ENCODE data around the gene DENND1A. TPM values are rescaled to one million over a fixed set of nuclear protein-coding genes. Genes with fewer than 3 reads are reported as not detected.
A peak's percentile ranks its signal among the peaks of the same experiment; 100 is the strongest.

The DENND1A gene
- total RNA-seq, 1 experiment from 2014 or later, result 29.7 TPM

DNA sequence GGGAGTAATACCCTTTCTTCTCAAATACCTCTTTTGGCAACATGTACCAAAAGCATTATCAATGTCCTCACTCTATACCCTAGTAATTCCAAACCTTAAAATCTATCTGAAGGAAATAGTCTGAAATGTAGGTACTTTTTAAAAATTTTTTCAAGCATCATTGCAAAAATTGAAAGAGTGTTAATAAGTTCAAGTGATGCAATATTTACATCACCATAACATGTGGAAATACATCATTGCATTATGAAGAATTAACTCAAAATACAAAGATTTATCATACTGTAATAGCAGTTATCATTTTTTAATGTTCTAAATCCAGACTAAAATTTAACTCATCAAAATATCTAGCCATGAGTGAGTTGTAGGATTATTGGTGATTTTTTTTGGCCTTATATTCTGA, 123.1 kb downstream of the DENND1A start:
- no TSS peak for BruUV-seq (replicated peaks)
- Histone ChIP-seq H3F3A (ENCODE audit: low read length, unreplicated experiment) (no peaks in the 10 kb centered on the region), H3K9me2 (replicated peaks; ENCODE audit: low read length) (no peaks in the 10 kb centered on the region), H3K79me2 (ENCODE audit: low read length) (no peaks in the 10 kb centered on the region), H3K4me1 (ENCODE audit: insufficient read depth, low read length) (no peaks in the 10 kb centered on the region), H3K4me2 (ENCODE audit: low read length) (no peak overlapping the region), H3K27me3 (ENCODE audit: low read length) (no peaks in the 10 kb centered on the region), H4K20me1 (ENCODE audit: low read length) (no peaks in the 10 kb centered on the region), H3K4me3 (ENCODE audit: low read length) (no peak overlapping the region), H3K36me3 (ENCODE audit: low read depth, low read length) (no peaks in the 10 kb centered on the region), H3K9ac (ENCODE audit: low read length) (no peak overlapping the region), H3K9me3 (ENCODE audit: low read length) (no peaks in the 10 kb centered on the region), H3K27ac (ENCODE audit: low read length) (no peak overlapping the region), H2AFZ (ENCODE audit: low read length) (no peak overlapping the region)
- no peak for ATAC-seq
- POLR2A ChIA-PET (ENCODE audit: unreplicated experiment), result no interaction called here
- TF ChIP-seq, protein P1, sequence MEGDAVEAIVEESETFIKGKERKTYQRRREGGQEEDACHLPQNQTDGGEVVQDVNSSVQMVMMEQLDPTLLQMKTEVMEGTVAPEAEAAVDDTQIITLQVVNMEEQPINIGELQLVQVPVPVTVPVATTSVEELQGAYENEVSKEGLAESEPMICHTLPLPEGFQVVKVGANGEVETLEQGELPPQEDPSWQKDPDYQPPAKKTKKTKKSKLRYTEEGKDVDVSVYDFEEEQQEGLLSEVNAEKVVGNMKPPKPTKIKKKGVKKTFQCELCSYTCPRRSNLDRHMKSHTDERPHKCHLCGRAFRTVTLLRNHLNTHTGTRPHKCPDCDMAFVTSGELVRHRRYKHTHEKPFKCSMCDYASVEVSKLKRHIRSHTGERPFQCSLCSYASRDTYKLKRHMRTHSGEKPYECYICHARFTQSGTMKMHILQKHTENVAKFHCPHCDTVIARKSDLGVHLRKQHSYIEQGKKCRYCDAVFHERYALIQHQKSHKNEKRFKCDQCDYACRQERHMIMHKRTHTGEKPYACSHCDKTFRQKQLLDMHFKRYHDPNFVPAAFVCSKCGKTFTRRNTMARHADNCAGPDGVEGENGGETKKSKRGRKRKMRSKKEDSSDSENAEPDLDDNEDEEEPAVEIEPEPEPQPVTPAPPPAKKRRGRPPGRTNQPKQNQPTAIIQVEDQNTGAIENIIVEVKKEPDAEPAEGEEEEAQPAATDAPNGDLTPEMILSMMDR (conservative IDR thresholded peaks at IDR 0.05; ENCODE audit: low read depth, low read length), result no peak
- no peak for TF ChIP-seq EZH2phosphoT487 (IDR thresholded peaks at IDR 0.05; ENCODE audit: borderline replicate concordance, low read length)
- TF ChIP-seq EZH2 (IDR thresholded peaks at IDR 0.05; ENCODE audit: low read length, unreplicated experiment), result no peak
- DNase-seq, result no peak
- CTCF ChIA-PET, result no interaction called here
- intact Hi-C loops (cut with micrococcal nuclease), result no loop called here

DNA sequence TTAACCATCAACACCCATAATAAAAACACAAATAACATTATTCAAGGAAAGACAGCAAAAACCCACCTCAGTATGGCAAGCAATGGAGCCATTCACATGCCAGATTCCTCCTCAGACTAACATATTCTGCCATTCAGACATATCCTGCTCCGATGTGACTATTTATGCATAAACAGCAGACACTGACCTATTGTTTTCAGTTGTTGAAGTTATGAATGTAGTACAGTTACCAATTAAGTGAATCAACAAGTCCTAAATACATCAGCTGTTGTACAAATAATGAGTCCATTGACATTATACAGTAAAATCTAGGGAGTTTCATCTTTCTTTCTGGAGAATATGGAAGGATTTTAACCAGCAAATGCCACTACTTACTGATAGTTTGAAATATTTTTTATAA, 131.7 kb downstream of the DENND1A start:
- H3K9me3 ChIP-seq (ENCODE audit: low read length), result no peaks in the 10 kb centered on the region
- no peak overlapping the region for H3K27ac ChIP-seq (ENCODE audit: low read length)

DNA sequence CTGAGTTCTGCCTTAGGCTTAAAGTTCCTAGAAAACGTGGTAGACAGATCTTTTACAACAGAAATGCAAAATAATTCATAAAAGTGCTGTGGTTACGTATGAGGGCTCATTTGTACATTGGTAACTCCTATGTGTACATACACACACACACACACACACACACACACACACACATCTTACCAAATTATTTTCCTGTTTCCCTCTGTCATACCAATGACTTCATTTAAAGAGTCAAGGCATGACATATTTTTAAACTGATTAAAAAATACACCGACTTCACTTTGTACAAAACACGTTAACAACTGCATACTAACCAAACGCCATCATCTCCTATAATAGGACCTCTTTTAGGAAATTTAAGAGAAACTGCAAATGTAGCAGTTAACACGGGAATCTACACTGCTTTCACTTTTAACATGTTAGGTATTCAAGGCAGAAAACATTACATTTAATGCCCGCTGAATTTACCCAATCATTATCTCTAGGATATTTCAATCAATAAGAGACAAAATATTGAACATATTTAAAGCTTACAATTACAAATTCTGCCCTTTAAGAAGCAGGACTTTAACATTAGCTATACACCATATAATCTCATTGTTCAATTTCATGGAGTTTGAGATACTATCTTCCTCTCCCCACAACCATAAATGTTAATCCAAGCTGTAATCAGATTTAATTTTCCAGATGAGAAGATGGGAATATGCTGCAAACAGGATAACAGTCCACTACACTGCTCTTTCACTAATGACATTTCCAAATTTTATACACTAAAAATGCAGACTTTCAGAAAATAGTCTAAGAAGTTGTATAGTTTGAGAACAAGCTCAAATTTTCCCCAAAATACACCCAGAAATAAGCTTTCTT, 133.1 kb downstream of the DENND1A start:
- intact Hi-C loops (cut with micrococcal nuclease), result no loop called here
- 0 out of 2 replicates have a peak, but pooled peaks cover 4% of the 10 kb centered on the region for H3K79me2 ChIP-seq (ENCODE audit: low read length)
- no peak overlapping the region for H3K4me2 ChIP-seq (ENCODE audit: low read length)
- no peak overlapping the region for H3K9ac ChIP-seq (ENCODE audit: low read length)
- no peak for TF ChIP-seq EZH2phosphoT487 (IDR thresholded peaks at IDR 0.05; ENCODE audit: borderline replicate concordance, low read length)
- no peak for TF ChIP-seq EZH2 (IDR thresholded peaks at IDR 0.05; ENCODE audit: low read length, unreplicated experiment)
- TF ChIP-seq, protein P1 (conservative IDR thresholded peaks at IDR 0.05; ENCODE audit: low read depth, low read length), result no peak
- H3F3A ChIP-seq (ENCODE audit: low read length, unreplicated experiment), result no peaks in the 10 kb centered on the region
- POLR2A ChIA-PET (ENCODE audit: unreplicated experiment), result no interaction called here
- H3K9me2 ChIP-seq (replicated peaks; ENCODE audit: low read length), result no peaks in the 10 kb centered on the region
- no peaks in the 10 kb centered on the region for H3K27me3 ChIP-seq (ENCODE audit: low read length)
- H3K36me3 ChIP-seq (ENCODE audit: low read depth, low read length), result no peaks in the 10 kb centered on the region
- BruUV-seq (replicated peaks), result no TSS peak
- no peak overlapping the region for H2AFZ ChIP-seq (ENCODE audit: low read length)
- no peak overlapping the region for H3K27ac ChIP-seq (ENCODE audit: low read length)
- no peak for DNase-seq
- CTCF ChIA-PET, result no interaction called here
- H3K9me3 ChIP-seq (ENCODE audit: low read length), result no peaks in the 10 kb centered on the region
- no peaks in the 10 kb centered on the region for H3K4me1 ChIP-seq (ENCODE audit: insufficient read depth, low read length)
- no peak for ATAC-seq
- H4K20me1 ChIP-seq (ENCODE audit: low read length), result no peaks in the 10 kb centered on the region
- H3K4me3 ChIP-seq (ENCODE audit: low read length), result no peak overlapping the region

More for the DNA sequence above, 131.7 kb downstream of the DENND1A start:
- Histone ChIP-seq H3K27me3 (ENCODE audit: low read length) (no peaks in the 10 kb centered on the region), H3F3A (ENCODE audit: low read length, unreplicated experiment) (no peaks in the 10 kb centered on the region), H3K36me3 (ENCODE audit: low read depth, low read length) (no peaks in the 10 kb centered on the region), H3K4me1 (ENCODE audit: insufficient read depth, low read length) (no peaks in the 10 kb centered on the region), H4K20me1 (ENCODE audit: low read length) (no peaks in the 10 kb centered on the region), H3K4me2 (ENCODE audit: low read length) (no peak overlapping the region), H3K4me3 (ENCODE audit: low read length) (no peak overlapping the region), H2AFZ (ENCODE audit: low read length) (no peak overlapping the region), H3K9ac (ENCODE audit: low read length) (no peak overlapping the region), H3K79me2 (ENCODE audit: low read length) (0 out of 2 replicates have a peak, but pooled peaks cover 4% of the 10 kb centered on the region), H3K9me2 (replicated peaks; ENCODE audit: low read length) (no peaks in the 10 kb centered on the region)
- no TSS peak for BruUV-seq (replicated peaks)
- DNase-seq, result no peak
- CTCF ChIA-PET, result no interaction called here
- peak; percentile 33 for ATAC-seq
- TF ChIP-seq EZH2 (IDR thresholded peaks at IDR 0.05; ENCODE audit: low read length, unreplicated experiment), result no peak
- POLR2A ChIA-PET (ENCODE audit: unreplicated experiment), result no interaction called here
- intact Hi-C loops (cut with micrococcal nuclease), result no loop called here

Measured in PC-3 (cell line).